H1 (cell line): ENCODE data around the gene CD244. TPM values are rescaled to one million over a fixed set of nuclear protein-coding genes. Genes with fewer than 3 reads are reported as not detected.

Experiments
- CTCF ChIA-PET: fragments of 300-600 bp; sonication (Branson Sonifier 250); formaldehyde crosslinking; loops from one replicate; lab custom pipeline; 2021; ENCODE audit not compliant: partially characterized antibody; lab: Charles Lee
- POLR2A ChIA-PET: fragments of 300-600 bp; sonication (Branson Sonifier 250); formaldehyde crosslinking; loops from one replicate; lab custom pipeline; 2021; ENCODE audit warnings: inconsistent platforms; ENCODE audit not compliant: partially characterized antibody; lab: Charles Lee
- DNase-seq, 2 experiments: peaks; one replicate each; pipeline versions ENCODE4 v3.0.0 to v3.0.0-alpha.2; 2010 to 2022; ENCODE audit warnings: low spot score in 2 of 2, low read depth in 1 of 2, mixed read lengths in 1 of 2
- FAIRE-seq: peaks from 2 replicates; lab custom pipeline; 2011; peaks lifted over from hg19 to GRCh38; lab: Jason Lieb, UNC
- H2AFZ ChIP-seq: 2 replicates; pipeline ENCODE4 v1.8.1; 2012; ENCODE audit warnings: low read length, inconsistent platforms
- H2AK5ac ChIP-seq: 2 replicates; pipeline ENCODE4 v1.6.1; 2013; ENCODE audit warnings: low read depth, low read length
- H2BK120ac ChIP-seq: replicated peaks from 2 replicates; pipeline ENCODE3; 2013; ENCODE audit warnings: low read depth, low read length, inconsistent platforms
- H2BK12ac ChIP-seq: 2 replicates; pipeline ENCODE4 v1.6.1; 2013; ENCODE audit warnings: low read depth, low read length
- H2BK15ac ChIP-seq: 2 replicates; pipeline ENCODE4 v1.6.1; 2013; ENCODE audit warnings: low read length
- H2BK20ac ChIP-seq: 2 replicates; pipeline ENCODE4 v1.6.1; 2013; ENCODE audit warnings: low read length
- H2BK5ac ChIP-seq: 2 replicates; pipeline ENCODE4 v1.6.1; 2013; ENCODE audit warnings: low read depth, low read length
- H3K14ac ChIP-seq: 2 replicates; pipeline ENCODE4 v1.6.1; 2013; ENCODE audit warnings: inconsistent platforms; ENCODE audit not compliant: insufficient read length
- H3K18ac ChIP-seq: 2 replicates; pipeline ENCODE4 v1.6.1; 2013; ENCODE audit warnings: low read length; ENCODE audit errors: extremely low read depth
- H3K23ac ChIP-seq: 2 replicates; pipeline ENCODE4 v1.6.1; 2013; ENCODE audit warnings: inconsistent platforms; ENCODE audit not compliant: insufficient read length
- H3K23me2 ChIP-seq: 2 replicates; pipeline ENCODE4 v1.6.1; 2013; ENCODE audit warnings: low read depth, low read length
- H3K27ac ChIP-seq: 2 replicates; pipeline ENCODE4 v1.6.1; 2011; ENCODE audit warnings: low read depth, low read length, inconsistent platforms
- H3K27me3 ChIP-seq, 4 experiments: replicated peaks in 1 of 4; 1 replicate in 1 of 4; 2 replicates in 3 of 4; pipeline versions ENCODE4 v1.6.1 to v1.8.1; 2011 to 2013; ENCODE audit warnings: low read length in 3 of 4, mild to moderate bottlenecking in 3 of 4, inconsistent platforms in 2 of 4, mixed read lengths in 2 of 4, moderate library complexity in 1 of 4; ENCODE audit not compliant: control insufficient read depth in 3 of 4, insufficient read depth in 3 of 4; ENCODE audit errors: extremely low read depth in 1 of 4
- H3K36me3 ChIP-seq, 4 experiments: 2 replicates each; pipeline versions ENCODE4 v1.6.1 to v1.8.1; 2011 to 2013; ENCODE audit warnings: mild to moderate bottlenecking in 4 of 4, low read length in 3 of 4, moderate library complexity in 2 of 4, control low read depth in 1 of 4, inconsistent platforms in 1 of 4; ENCODE audit not compliant: insufficient read depth in 4 of 4, control insufficient read depth in 2 of 4
- H3K4ac ChIP-seq: replicated peaks from 2 replicates; pipeline ENCODE3; 2013; ENCODE audit warnings: low read length, low read depth, mixed read lengths, inconsistent platforms; ENCODE audit not compliant: insufficient read length
- H3K4me1 ChIP-seq, 4 experiments: replicated peaks in 1 of 4; 1 replicate in 1 of 4; 2 replicates in 3 of 4; pipeline versions ENCODE4 v1.6.1 to v1.8.1; 2011 to 2013; ENCODE audit warnings: low read length in 3 of 4, inconsistent platforms in 2 of 4, mixed read lengths in 1 of 4; ENCODE audit not compliant: insufficient read depth in 4 of 4, control insufficient read depth in 3 of 4
- H3K4me2 ChIP-seq, 2 experiments: 2 replicates each; pipeline versions ENCODE4 v1.6.1 to v1.8.1; 2011 to 2013; ENCODE audit warnings: low read depth in 2 of 2, low read length in 2 of 2, control low read depth in 1 of 2, inconsistent platforms in 1 of 2, mild to moderate bottlenecking in 1 of 2; ENCODE audit not compliant: insufficient read depth in 1 of 2
- H3K4me3 ChIP-seq, 4 experiments: fragments of 200-600, 300-600 bp in 1 of 4; sonication (generic), shearing (Covaris generic), sonication (Bioruptor Twin) in 1 of 4; 2 replicates each; pipeline versions ENCODE4 v1.5.1 to v1.8.1; 2011 to 2016; ENCODE audit warnings: low read length in 4 of 4, low read depth in 3 of 4, control low read depth in 2 of 4, inconsistent platforms in 2 of 4, mild to moderate bottlenecking in 2 of 4, mixed read lengths in 1 of 4, moderate library complexity in 1 of 4; ENCODE audit not compliant: insufficient read depth in 2 of 4; ENCODE audit errors: extremely low read depth in 1 of 4
- H3K56ac ChIP-seq: replicated peaks from 2 replicates; pipeline ENCODE3; 2013; ENCODE audit warnings: low read depth, mild to moderate bottlenecking, mixed read lengths, low read length, inconsistent platforms; ENCODE audit not compliant: insufficient read length
- H3K79me1 ChIP-seq: 2 replicates; pipeline ENCODE4 v1.6.1; 2013; ENCODE audit warnings: low read depth, low read length, control low read depth
- H3K79me2 ChIP-seq, 2 experiments: 2 replicates each; pipeline versions ENCODE4 v1.6.1 to v1.8.1; 2012 to 2013; ENCODE audit warnings: low read length in 2 of 2, mild to moderate bottlenecking in 2 of 2, inconsistent platforms in 1 of 2; ENCODE audit not compliant: insufficient read depth in 2 of 2, control insufficient read depth in 1 of 2
- H3K9ac ChIP-seq, 4 experiments: replicated peaks in 1 of 4; 1 replicate in 1 of 4; 2 replicates in 3 of 4; pipeline versions ENCODE4 v1.6.1 to v1.8.1; 2011 to 2013; ENCODE audit warnings: low read depth in 3 of 4, low read length in 3 of 4, control low read depth in 2 of 4, mild to moderate bottlenecking in 2 of 4, moderate library complexity in 2 of 4, inconsistent platforms in 1 of 4; ENCODE audit errors: extremely low read depth in 1 of 4
- H3K9me3 ChIP-seq, 2 experiments: 2 replicates each; pipeline versions ENCODE4 v1.6.1 to v1.8.1; 2012 to 2013; ENCODE audit warnings: mild to moderate bottlenecking in 2 of 2, moderate library complexity in 2 of 2, control low read depth in 1 of 2, inconsistent platforms in 1 of 2, low read depth in 1 of 2, low read length in 1 of 2, mixed read lengths in 1 of 2; ENCODE audit not compliant: insufficient read depth in 2 of 2
- H4K20me1 ChIP-seq, 2 experiments: replicated peaks in 1 of 2; 2 replicates each; pipeline versions ENCODE3 to v1.8.1; 2011 to 2013; ENCODE audit warnings: inconsistent platforms in 2 of 2, low read length in 2 of 2, mild to moderate bottlenecking in 1 of 2; ENCODE audit not compliant: insufficient read depth in 2 of 2, control insufficient read depth in 1 of 2
- H4K5ac ChIP-seq: 2 replicates; pipeline ENCODE4 v1.6.1; 2013; ENCODE audit warnings: low read length, low read depth, mixed read lengths, inconsistent platforms; ENCODE audit not compliant: insufficient read length
- H4K8ac ChIP-seq: 2 replicates; pipeline ENCODE4 v1.8.0; 2013; ENCODE audit warnings: mild to moderate bottlenecking, moderate library complexity, low read length, inconsistent platforms; ENCODE audit not compliant: insufficient read depth; ENCODE audit errors: extremely low read depth
- H4K91ac ChIP-seq: replicated peaks from 2 replicates; pipeline ENCODE3; 2013; ENCODE audit warnings: low read length, mixed read lengths, inconsistent platforms; ENCODE audit not compliant: insufficient read length
- ASH2L ChIP-seq: fragments of 200-600, 300-600 bp; sonication (generic); IDR thresholded peaks from one replicate; pipeline ENCODE4 v1.7.1; 2017; ENCODE audit warnings: low read length
- BRCA1 ChIP-seq: IDR thresholded peaks from 2 replicates; pipeline ENCODE4 v1.6.1; 2012; ENCODE audit warnings: low read depth, low read length, improper control_type of control experiment
- CBX5 ChIP-seq: fragments of 300-800, 300-1000 bp; sonication (generic); IDR thresholded peaks from 2 replicates; pipeline ENCODE4 v1.7.1; 2016; ENCODE audit warnings: antibody characterized with exemption, low read length, low read depth
- CREB1 ChIP-seq: IDR thresholded peaks from 2 replicates; pipeline ENCODE4 v1.6.1; 2012; ENCODE audit warnings: inconsistent platforms
- JUN ChIP-seq: IDR thresholded peaks from 2 replicates; pipeline ENCODE4 v1.6.1; 2011; ENCODE audit warnings: low read depth, mild to moderate bottlenecking, improper control_type of control experiment, low read length
- KDM4A ChIP-seq: IDR thresholded peaks from one replicate; pipeline ENCODE4 v1.7.1; 2012; ENCODE audit warnings: low read depth, mild to moderate bottlenecking, moderate library complexity, low read length, inconsistent platforms; ENCODE audit not compliant: severe bottlenecking
- MAFK ChIP-seq: IDR thresholded peaks from 2 replicates; pipeline ENCODE4 v1.6.1; 2012; ENCODE audit warnings: low read depth, mild to moderate bottlenecking, improper control_type of control experiment, low read length
- POU5F1 ChIP-seq: IDR thresholded peaks from 2 replicates; pipeline ENCODE4 v1.6.1; 2011; ENCODE audit warnings: low read depth, mild to moderate bottlenecking, low read length, moderate library complexity
- SIN3A ChIP-seq, 2 experiments: IDR thresholded peaks in 1 of 2; conservative IDR thresholded peaks in 1 of 2; 2 replicates each; pipeline ENCODE4 v1.6.1; 2011 to 2012; ENCODE audit warnings: low read length in 2 of 2, improper control_type of control experiment in 1 of 2, low read depth in 1 of 2, mild to moderate bottlenecking in 1 of 2
- SIRT6 ChIP-seq: IDR thresholded peaks from one replicate; pipeline ENCODE4 v1.7.1; 2012; ENCODE audit warnings: low read length, inconsistent platforms
- SRF ChIP-seq: IDR thresholded peaks from 2 replicates; pipeline ENCODE4 v1.6.1; 2011; ENCODE audit warnings: mild to moderate bottlenecking, low read depth, low read length, moderate library complexity
- TAF7 ChIP-seq: optimal IDR thresholded peaks from 2 replicates; pipeline ENCODE3; 2011; ENCODE audit warnings: low read depth, mild to moderate bottlenecking, inconsistent platforms, low read length, moderate library complexity, borderline replicate concordance
- TCF12 ChIP-seq: IDR thresholded peaks from 2 replicates; pipeline ENCODE4 v1.6.1; 2011; ENCODE audit warnings: low read depth, mild to moderate bottlenecking, low read length
- WGBS, 2 experiments: shearing (Covaris generic) in 1 of 2; methylation state at CpG; one replicate each; pipeline versions ENCODE4 v1.1.6 to v1.1.7; 2013 to 2015; ENCODE audit warnings: low lambda C conversion rate in 2 of 2, mixed read lengths in 2 of 2, inconsistent platforms in 1 of 2, low coverage in 1 of 2, missing lambda C conversion rate in 1 of 2; ENCODE audit not compliant: insufficient replicate concordance in 2 of 2, insufficient coverage in 1 of 2, insufficient read length in 1 of 2; ENCODE audit errors: extremely low coverage in 1 of 2, missing lambda C conversion rate in 1 of 2; 5-methylcytosine and 5-hydroxymethylcytosine counted together
- polyA plus RNA-seq, 7 experiments: library from polyadenylated mRNA; depleted of rRNA in 3 of 7; stranded (reverse) in 5 of 7; unstranded in 2 of 7; fragments of >200 nt in 5 of 7; fragments of 200-250 nt in 2 of 7; gene quantifications; 1 replicate in 5 of 7; 2 replicates in 1 of 7; 4 replicates in 1 of 7; pipeline versions ENCODE4 v1.2.1 to v1.2.3, GENCODE V29; 2011 to 2013; ENCODE audit warnings: missing spikeins in 2 of 7, mixed read lengths in 2 of 7
- total RNA-seq: library from RNA; stranded (reverse); fragmentation: NEBNext Ultra II Directional; extraction: Animal tissue kit (Norgen Biotek cat#: 25700); gene quantifications from 2 replicates; pipeline ENCODE4 v1.2.1, GENCODE V29; 2021

CD244 gene
- total and polyA plus RNA-seq, 2 of the 8 experiments (the other 6 are each of a cell fraction or from before 2014, with no cell fraction given): not detected

DNA sequence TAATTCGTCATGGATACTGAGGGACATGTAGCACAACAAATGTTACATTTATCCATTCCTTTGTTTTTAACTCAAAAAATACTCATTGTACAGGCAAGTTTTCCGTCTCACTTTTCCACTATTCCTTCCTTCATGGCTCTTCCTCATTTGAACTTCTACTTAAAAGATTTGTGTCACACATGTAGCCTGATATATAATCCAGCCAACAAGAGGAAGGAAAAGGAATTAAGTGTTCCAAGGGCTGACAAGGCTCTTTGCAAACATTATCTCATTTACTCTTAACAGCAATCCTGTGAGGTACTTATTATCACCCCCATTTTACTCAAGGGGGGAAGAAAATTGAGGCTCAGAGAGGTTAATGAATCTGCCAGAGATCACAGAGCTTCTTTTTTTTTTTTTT lies 22.9 kb downstream of the CD244 start:
- H3K23ac ChIP-seq: no peak overlapping the region
- H3K4ac ChIP-seq: no peak overlapping the region
- no peak overlapping the region for H4K91ac ChIP-seq
- H2AK5ac ChIP-seq: no peak overlapping the region
- H3K9me3 ChIP-seq: no peaks in the 10 kb centered on the region
- no peak overlapping the region for H3K18ac ChIP-seq
- H4K20me1 ChIP-seq: no peaks in the 10 kb centered on the region
- no peak overlapping the region for H2BK20ac ChIP-seq
- no peak overlapping the region for H4K8ac ChIP-seq
- no peak overlapping the region for H2BK5ac ChIP-seq
- no peak overlapping the region for H3K4me3 ChIP-seq
- DNase-seq (no peak), FAIRE-seq (no peak)
- H3K56ac ChIP-seq: no peak overlapping the region
- H3K14ac ChIP-seq: no peak overlapping the region
- H3K9ac ChIP-seq: no peak overlapping the region
- no peak overlapping the region for H2AFZ ChIP-seq
- no peaks in the 10 kb centered on the region for H3K36me3 ChIP-seq
- no peak overlapping the region for H2BK120ac ChIP-seq
- 92% methylated on average over 2 of the region's 2 CpGs; no CpG with 5 or more reads in 1 of the 2 experiments for WGBS, 2 experiments
- H4K5ac ChIP-seq: no peak overlapping the region
- POLR2A ChIA-PET: no interaction called here
- no peaks in the 10 kb centered on the region for H3K79me1 ChIP-seq
- H3K27me3 ChIP-seq: no peaks in the 10 kb centered on the region; a peak in 1 of 7 replicates
- CTCF ChIA-PET: interaction anchor here (0.5 to 13.0 kb wide), 7 partner anchors 9 to 580 kb away, joined by 3 to 219 read pairs (median 6); partner anchors contain the start of gene ITLN2
- no peak for TF ChIP-seq JUN
- TF ChIP-seq BRCA1: no peak
- no peak for TF ChIP-seq CBX5
- TF ChIP-seq SIRT6: no peak
- no peak for TF ChIP-seq TCF12
- no peak for TF ChIP-seq KDM4A
- TF ChIP-seq SIN3A (conservative IDR thresholded peaks at IDR 0.05 in 1 of 2, IDR thresholded peaks at IDR 0.05 in 1 of 2; ENCODE audit: low read depth in 1 of 2, low read length in 2 of 2): no peak
- TF ChIP-seq POU5F1: no peak
- no peak for TF ChIP-seq MAFK
- no peak for TF ChIP-seq SRF
- no peak for TF ChIP-seq ASH2L
- no peak for TF ChIP-seq TAF7
- TF ChIP-seq CREB1: no peak
- H3K4me1 ChIP-seq: peaks cover 0 to 3% (median 0%) of the 10 kb centered on the region in 4 experiments; a peak in 2 of 7 replicates
- no peak overlapping the region for H2BK15ac ChIP-seq
- H3K23me2 ChIP-seq: no peaks in the 10 kb centered on the region
- H2BK12ac ChIP-seq: no peak overlapping the region
- no peak overlapping the region for H3K27ac ChIP-seq
- H3K4me2 ChIP-seq: no peak overlapping the region
- no peaks in the 10 kb centered on the region for H3K79me2 ChIP-seq
